ENCODE measurements around the gene CRYGD.
"Not testable (repeated sequence)": the region's sequence is repeated elsewhere in the genome, so short reads cannot be mapped to it uniquely, and the experiment has no call there.

CRYGD gene

GRCh38 chr2:208129744-208130711, 5.7 kb upstream of the CRYGD start, which contains the start of gene CRYGC:
TSS of gene CRYGC (minus strand) at chr2:208129828. CDS start at chr2:208129792, 36 bp downstream.
- DNase-seq = no peak

- no peak for DNase-seq
These were observed 3.8 kb upstream of the CRYGD start for GRCh38 chr2:208128136-208128535.

GRCh38 chr2:208127090-208127489, 2.8 kb upstream of the CRYGD start:
- no peak for DNase-seq

GRCh38 chr2:208125251-208125650, 927 bp upstream of the CRYGD start:
- no peak for DNase-seq

GRCh38 chr2:208122248-208122647, 2.1 kb downstream of the CRYGD start:
- DNase-seq = no peak

GRCh38 chr2:208118918-208119317, 5.4 kb downstream of the CRYGD start:
- DNase-seq = no peak

GRCh38 chr2:208117390-208117789, 6.9 kb downstream of the CRYGD start:
- not testable (repeated sequence) for DNase-seq

- DNase-seq = no peak
These were observed 11.4 kb downstream of the CRYGD start for GRCh38 chr2:208112969-208113368.

GRCh38 chr2:208112273-208112745, 12.0 kb downstream of the CRYGD start:
- not testable (repeated sequence) for DNase-seq

- DNase-seq = no peak
These were observed 20.7 kb downstream of the CRYGD start for GRCh38 chr2:208103616-208104015.

- no peak for DNase-seq
These were observed 22.4 kb downstream of the CRYGD start for GRCh38 chr2:208101716-208102631.

GRCh38 chr2:208099682-208100470, 24.4 kb downstream of the CRYGD start:
- DNase-seq = no peak

- not testable (repeated sequence) for DNase-seq
These were observed 25.6 kb downstream of the CRYGD start for GRCh38 chr2:208098701-208099100.

- no peak for DNase-seq
These were observed 26.1 kb downstream of the CRYGD start for GRCh38 chr2:208098267-208098666.

GRCh38 chr2:208097801-208098200, 26.5 kb downstream of the CRYGD start:
- DNase-seq = no peak

GRCh38 chr2:208097313-208097712, 27.0 kb downstream of the CRYGD start:
- DNase-seq = no peak

GRCh38 chr2:208096080-208096479, 28.2 kb downstream of the CRYGD start:
- DNase-seq = no peak

GRCh38 chr2:208093128-208093527, 31.2 kb downstream of the CRYGD start:
- no peak for DNase-seq

- no peak for DNase-seq
These were observed 32.1 kb downstream of the CRYGD start for GRCh38 chr2:208092093-208092832.

- DNase-seq = no peak
These were observed 33.9 kb downstream of the CRYGD start for GRCh38 chr2:208090420-208090819.

GRCh38 chr2:208086029-208086428, 38.3 kb downstream of the CRYGD start:
- no peak for DNase-seq

- DNase-seq = no peak
These were observed 40.5 kb downstream of the CRYGD start for GRCh38 chr2:208083807-208084206.
